ENCODE results near the gene RSPRY1. TPM values are rescaled to one million over a fixed set of nuclear protein-coding genes. Genes with fewer than 3 reads are reported as not detected.

RSPRY1 gene
- total RNA-seq, 2 experiments from 2014 or later = 32.6 to 33.7 TPM

DNA sequence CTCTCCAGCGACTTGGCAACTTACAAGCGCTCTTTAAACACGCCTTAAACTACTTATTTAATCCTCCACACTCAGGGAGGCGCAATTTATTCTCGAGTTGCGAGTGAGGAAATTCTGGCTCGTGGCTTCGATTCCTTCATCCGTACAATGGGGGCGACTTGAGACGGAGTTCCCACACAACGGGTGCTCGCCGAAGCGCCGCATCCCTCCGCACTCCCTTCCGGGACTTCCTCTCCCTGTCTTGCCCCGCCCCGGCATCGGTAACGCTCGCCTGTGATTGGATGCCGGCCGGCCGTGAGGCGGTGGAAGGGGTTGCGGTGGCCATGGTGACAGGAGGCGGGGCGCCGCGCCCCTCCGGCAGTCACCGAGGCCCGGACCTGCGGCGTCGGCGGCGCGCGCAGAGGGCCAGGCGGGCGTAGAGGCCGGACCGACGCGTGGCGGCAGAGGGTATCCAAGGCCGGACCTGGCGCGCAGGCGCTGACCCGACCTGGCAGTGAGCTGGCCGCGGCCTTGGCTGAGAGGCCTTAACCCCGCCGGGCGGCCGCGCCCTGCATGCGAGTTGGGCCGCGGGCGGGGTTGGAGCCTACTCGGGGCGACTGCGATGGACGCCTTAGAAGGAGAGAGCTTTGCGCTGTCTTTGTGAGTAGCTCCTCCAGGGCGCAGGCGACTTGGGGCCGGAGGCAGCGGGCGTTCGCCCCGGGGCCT is 58.8 kb downstream of the RSPRY1 start, which contains the start of gene ARL2BP:
Gene ARL2BP (plus strand): TSS at position 493 of the 705 bp plus-strand sequence. CDS start 109 bp downstream, at position 602.
- Mint-ChIP-seq H3K27me3 (no peaks in the 10 kb centered on the region), H3K36me3 (peaks cover 17% of the 10 kb centered on the region), H3K4me1 (peaks cover 18% of the 10 kb centered on the region), H3K9me3 (ENCODE audit: low read depth) (no peaks in the 10 kb centered on the region), H3K4me3 (peak within 1 kb of the TSS; percentile 85), H3K27ac (peak within 1 kb of the TSS; percentile 90)
- CTCF ChIA-PET = interaction anchor here (0.7 to 2.1 kb wide), 10 partner anchors 9 to 249 kb away, joined by 3 to 10 read pairs (median 5); partner anchors contain the start of gene POLR2C
- DNase-seq (peak; percentile 98), ATAC-seq (peak; percentile 97)

DNA sequence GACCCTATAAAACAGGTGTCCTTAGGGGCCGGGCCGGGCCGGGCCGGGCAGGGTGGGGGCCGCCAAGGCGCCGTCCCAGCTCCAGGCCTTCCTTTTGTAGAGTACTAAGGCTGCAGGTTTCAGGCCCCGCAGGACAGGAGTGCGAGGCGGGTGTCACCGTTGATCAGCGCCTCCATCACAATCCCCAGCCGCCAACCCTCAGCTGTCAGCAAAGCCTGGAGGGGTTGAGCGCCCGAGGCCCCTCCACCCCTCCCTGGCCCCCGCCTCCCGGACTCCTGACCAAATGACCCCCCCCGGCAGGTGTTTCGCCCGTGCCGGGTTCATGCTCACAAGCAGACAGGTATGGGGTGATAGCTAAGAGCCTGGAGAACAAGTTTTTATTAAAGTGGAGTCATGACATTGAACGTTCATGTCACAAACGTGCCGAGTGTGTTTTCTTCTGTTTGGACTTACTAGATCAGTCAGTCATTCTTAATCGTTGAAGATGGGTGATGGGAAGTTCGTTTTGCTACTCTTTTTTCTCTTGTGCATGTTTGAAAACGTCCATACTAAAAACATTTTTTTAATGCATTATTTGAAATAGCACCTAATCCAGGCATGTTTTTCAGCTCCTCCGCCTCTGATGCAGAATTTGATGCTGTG is 59.5 kb downstream of the RSPRY1 start:
- CTCF ChIA-PET = interaction anchor here (0.7 to 2.1 kb wide), 10 partner anchors 10 to 250 kb away, joined by 3 to 10 read pairs (median 5); partner anchors contain the start of genes POLR2C, PSME3IP1 and RSPRY1
- Mint-ChIP-seq H3K4me1 (peaks cover 18% of the 10 kb centered on the region), H3K9me3 (ENCODE audit: low read depth) (no peaks in the 10 kb centered on the region), H3K36me3 (peaks cover 20% of the 10 kb centered on the region), H3K4me3 (peak overlapping the region; percentile 85), H3K27me3 (no peaks in the 10 kb centered on the region), H3K27ac (peak overlapping the region; percentile 44)
- DNase-seq = peak; percentile 51
- ATAC-seq = peak; percentile 30

DNA sequence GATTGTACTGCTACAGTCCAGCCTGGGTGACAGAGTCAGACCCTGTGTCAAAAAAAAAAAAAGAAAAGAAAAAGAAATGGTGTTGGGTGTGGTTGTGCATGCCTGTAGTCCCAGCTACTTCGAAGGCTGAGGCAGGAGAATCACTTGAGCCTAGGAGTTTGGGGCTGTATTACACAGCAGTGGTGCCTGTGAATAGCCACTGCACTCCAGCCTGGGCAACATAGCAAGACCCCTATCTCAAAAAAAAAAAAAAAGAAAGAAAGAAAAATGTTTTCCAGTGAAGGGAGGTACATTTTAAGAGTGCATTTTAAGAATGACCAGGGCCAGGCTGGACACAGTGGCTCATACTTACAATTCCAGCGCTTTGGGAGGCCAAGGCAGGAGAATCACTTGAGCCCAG is 65.2 kb downstream of the RSPRY1 start:
- ATAC-seq (no peak), DNase-seq (no peak)
- no peak overlapping the region for H3K27ac Mint-ChIP-seq
- CTCF ChIA-PET = interaction anchor here (1.0 kb wide), 1 partner anchor 269 kb away, joined by 3 read pairs; no protein-coding TSS in a partner anchor
- peaks cover 5% of the 10 kb centered on the region for H3K9me3 Mint-ChIP-seq (ENCODE audit: low read depth)
- no peaks in the 10 kb centered on the region for H3K27me3 Mint-ChIP-seq
- no peak overlapping the region for H3K4me3 Mint-ChIP-seq
- peaks cover under 1% of the 10 kb centered on the region for H3K4me1 Mint-ChIP-seq
- H3K36me3 Mint-ChIP-seq = peaks cover 38% of the 10 kb centered on the region

DNA sequence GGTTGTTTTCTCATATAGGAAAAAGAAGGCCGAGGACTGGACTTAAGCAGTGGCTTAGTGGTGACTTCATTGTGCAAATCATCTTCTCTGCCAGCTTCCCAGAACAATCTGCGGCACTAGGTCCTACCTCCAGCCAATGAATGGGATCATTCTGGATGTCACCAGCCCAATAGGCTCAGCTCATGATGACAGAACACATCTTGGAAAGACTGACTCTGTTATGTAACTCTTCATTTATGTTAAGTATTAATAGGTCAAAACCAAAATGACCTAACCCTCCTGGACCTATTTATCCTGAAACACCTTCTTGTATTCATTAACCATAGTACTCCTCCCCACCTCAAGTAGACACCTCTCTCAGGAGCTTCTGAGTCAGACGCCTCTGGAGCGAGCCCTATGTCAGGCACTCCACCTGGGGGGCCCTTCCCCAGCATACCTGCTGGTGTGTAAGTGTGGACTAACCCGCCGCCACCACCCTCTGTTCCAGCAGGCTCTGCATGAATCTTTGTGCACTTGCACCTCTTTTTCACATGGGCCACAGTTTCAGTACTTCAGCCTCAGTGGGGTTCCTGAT is 66.1 kb downstream of the RSPRY1 start:
- no peaks in the 10 kb centered on the region for H3K4me1 Mint-ChIP-seq
- H3K9me3 Mint-ChIP-seq (ENCODE audit: low read depth) = peaks cover 5% of the 10 kb centered on the region
- H3K36me3 Mint-ChIP-seq = peaks cover 38% of the 10 kb centered on the region
- H3K27ac Mint-ChIP-seq = no peak overlapping the region
- DNase-seq (peak; percentile 27), ATAC-seq (no peak)
- H3K27me3 Mint-ChIP-seq = no peaks in the 10 kb centered on the region
- no peak overlapping the region for H3K4me3 Mint-ChIP-seq
- CTCF ChIA-PET = no interaction called here

DNA sequence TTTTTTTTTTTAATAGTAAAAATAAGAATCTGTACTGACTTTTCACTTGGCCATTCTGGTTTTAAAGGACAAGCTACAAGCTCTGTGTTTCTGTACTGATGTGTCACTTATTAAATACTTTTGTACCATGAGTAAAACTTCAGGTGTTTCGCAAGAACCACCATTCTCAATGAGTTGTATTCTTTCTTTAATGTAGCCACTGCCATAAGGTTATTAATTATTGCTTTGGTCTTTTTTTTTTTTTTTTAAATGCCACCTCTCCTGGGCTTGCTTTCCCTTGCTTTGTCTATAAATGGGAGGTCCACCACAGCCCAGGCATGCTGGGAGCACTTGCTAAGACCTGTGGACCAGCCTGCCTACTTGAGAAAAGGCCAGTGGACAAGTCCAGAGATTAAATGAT is 67.3 kb downstream of the RSPRY1 start:
- CTCF ChIA-PET = no interaction called here
- Mint-ChIP-seq H3K4me3 (no peak overlapping the region), H3K27me3 (no peaks in the 10 kb centered on the region), H3K9me3 (ENCODE audit: low read depth) (peaks cover 5% of the 10 kb centered on the region), H3K36me3 (peaks cover 36% of the 10 kb centered on the region), H3K4me1 (no peaks in the 10 kb centered on the region), H3K27ac (no peak overlapping the region)
- DNase-seq = no peak
- ATAC-seq = no peak

DNA sequence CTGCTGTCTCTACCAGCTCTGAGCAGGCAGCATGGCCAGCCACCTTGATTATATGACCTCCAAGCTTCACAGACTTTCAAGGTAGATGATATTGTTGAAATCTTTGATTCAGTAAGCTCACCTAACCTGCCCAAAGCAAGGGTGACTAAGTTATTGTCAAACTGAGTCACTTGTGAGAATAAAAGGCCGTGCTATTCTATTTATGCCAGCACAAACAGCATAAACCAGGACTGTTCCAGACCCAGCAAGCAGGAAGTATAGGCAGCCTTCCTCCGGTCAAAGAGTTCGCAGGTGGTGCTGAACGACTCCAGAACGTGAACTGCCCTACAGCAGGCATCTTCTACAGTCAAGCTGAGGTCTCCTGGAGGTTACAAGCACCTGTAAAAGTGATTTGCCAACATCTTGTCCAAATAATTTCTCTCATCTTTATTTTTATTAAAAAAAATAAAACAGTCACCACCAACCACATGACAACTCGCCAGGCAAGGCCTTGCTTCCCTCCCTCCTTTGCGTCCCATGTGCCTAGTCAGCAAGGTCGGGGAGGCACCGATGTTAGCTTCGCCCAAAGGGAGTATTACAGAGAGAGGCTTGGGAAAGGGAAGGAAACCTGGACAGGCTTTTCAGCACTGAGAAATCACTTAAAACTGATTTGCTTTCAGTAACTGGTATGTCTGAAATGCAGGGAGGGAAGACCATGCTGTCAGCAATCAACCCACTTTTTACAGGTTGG is 69.7 kb downstream of the RSPRY1 start:
- peak; percentile 16 for DNase-seq
- no peak overlapping the region for H3K27ac Mint-ChIP-seq
- peaks cover 10% of the 10 kb centered on the region for H3K4me1 Mint-ChIP-seq
- peaks cover 20% of the 10 kb centered on the region for H3K36me3 Mint-ChIP-seq
- H3K27me3 Mint-ChIP-seq = no peaks in the 10 kb centered on the region
- no peak overlapping the region for H3K4me3 Mint-ChIP-seq
- peaks cover 5% of the 10 kb centered on the region for H3K9me3 Mint-ChIP-seq (ENCODE audit: low read depth)
- CTCF ChIA-PET = interaction anchor here (0.9 kb wide), 1 partner anchor 22 kb away, joined by 3 read pairs; no protein-coding TSS in a partner anchor
- ATAC-seq = no peak

DNA sequence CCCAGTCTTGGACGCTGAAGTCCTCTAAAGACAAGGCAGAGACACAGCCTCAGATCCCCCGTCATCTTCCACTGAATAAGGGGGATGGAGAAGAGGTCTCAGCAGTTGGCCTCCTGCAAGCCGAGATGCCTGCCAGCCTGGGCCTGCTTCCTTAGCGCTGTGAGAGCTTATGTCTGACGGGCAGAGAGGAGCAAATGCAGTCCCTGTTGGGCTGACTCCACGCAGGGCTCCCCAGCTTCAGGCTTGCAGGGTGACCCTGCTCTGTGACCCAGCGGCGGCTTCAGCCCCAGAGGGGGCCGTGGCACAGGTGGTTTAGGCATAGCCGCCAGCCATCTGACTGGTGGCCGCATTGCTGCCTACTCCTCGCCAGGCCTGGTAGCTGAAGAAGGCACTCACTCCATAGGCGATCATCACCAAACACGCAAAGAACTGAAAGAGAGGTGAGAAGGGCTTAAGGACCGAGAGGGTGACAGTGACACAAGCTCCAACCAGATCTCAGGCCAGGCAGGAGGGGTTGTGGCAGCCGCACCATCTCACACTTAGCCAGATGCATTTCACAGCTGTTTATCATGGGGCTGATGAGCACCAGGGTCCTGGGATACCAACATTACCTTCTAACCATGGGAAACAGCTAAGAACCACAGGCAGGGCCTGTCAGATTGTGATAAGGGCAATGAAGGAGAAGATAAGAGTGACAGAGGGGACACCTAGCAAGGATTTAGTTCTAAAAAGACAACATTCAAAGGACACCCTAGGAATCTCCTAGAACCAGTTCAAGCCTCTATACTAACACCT is 70.7 kb downstream of the RSPRY1 start:
- ATAC-seq (no peak), DNase-seq (no peak)
- no peak overlapping the region for H3K4me3 Mint-ChIP-seq
- peaks cover 10% of the 10 kb centered on the region for H3K4me1 Mint-ChIP-seq
- H3K27ac Mint-ChIP-seq = no peak overlapping the region
- CTCF ChIA-PET = interaction anchor here (0.5 to 0.9 kb wide), 2 partner anchors 18 to 21 kb away, joined by 3 read pairs; no protein-coding TSS in a partner anchor
- no peaks in the 10 kb centered on the region for H3K27me3 Mint-ChIP-seq
- H3K9me3 Mint-ChIP-seq (ENCODE audit: low read depth) = peaks cover 5% of the 10 kb centered on the region
- H3K36me3 Mint-ChIP-seq = peaks cover 15% of the 10 kb centered on the region

DNA sequence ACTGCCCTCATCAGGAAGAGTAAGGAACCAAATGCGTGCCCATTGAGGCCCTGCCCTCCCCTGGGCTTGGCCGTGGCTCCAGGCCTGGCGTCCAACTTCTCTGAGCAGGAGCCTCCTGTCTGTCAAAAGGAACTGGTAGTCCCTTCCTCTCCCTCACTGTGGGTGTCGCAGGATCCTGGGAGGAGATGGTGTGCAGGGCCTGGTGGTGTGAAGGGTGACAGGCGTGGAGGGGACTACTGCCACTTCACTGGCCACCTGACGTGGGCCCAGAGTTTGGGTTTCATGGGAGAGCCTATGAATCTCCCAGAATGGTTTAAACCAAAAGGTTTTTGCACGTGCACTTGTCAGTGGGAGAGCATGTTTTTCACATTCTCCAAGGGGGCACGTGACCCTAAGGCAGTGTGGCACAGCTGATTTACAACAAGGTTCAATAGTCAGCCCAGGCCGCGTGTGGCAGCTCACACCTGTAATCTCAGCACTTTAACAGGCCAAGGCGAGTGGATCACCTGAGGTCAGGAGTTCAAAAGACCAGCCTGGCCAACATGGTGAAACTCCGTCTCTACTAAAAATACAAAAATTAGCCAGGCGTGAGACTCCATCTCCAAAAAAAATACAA is 71.4 kb downstream of the RSPRY1 start:
- CTCF ChIA-PET = no interaction called here
- no peak for DNase-seq
- H3K9me3 Mint-ChIP-seq (ENCODE audit: low read depth) = peaks cover under 1% of the 10 kb centered on the region

DNA sequence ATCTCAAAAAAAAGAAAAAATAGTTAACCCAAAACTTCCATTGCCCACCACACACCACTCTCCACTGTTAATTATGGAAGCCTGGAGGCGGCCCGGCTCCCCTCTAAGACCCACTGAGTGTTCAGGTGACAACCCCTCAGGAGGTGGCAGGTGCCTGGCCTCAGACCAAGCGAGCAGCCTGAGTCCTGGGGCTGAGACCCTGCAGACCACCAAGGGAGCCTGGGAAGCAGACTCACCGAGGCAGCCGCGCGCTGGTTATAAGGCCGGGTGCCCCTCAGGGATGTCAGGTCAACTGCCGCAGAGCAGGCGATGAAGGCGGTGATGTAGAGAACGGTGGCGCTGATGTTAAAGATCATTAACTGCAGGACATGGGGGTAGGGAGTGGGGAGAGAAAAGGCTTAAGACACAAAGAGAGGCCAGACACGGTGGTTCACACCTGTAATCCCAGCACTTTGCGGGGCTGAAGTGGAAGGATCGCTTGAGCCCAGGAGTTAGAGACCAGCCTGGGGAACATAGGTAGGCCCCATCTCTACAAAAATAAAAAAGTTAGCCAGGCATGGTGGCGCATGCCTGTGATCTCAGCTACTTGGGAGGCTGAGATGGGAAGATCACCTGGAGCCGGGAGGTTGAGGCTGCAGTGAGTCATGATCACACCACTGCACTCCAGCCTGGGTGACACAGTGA is 72.2 kb downstream of the RSPRY1 start:
- ATAC-seq (no peak), DNase-seq (no peak)
- Mint-ChIP-seq H3K27ac (no peak overlapping the region), H3K9me3 (ENCODE audit: low read depth) (no peaks in the 10 kb centered on the region), H3K4me3 (no peak overlapping the region), H3K4me1 (peaks cover 10% of the 10 kb centered on the region), H3K27me3 (no peaks in the 10 kb centered on the region), H3K36me3 (no peaks in the 10 kb centered on the region)
- CTCF ChIA-PET = no interaction called here

More for the DNA sequence above, 71.4 kb downstream of the RSPRY1 start:
- Mint-ChIP-seq H3K27ac (no peak overlapping the region), H3K27me3 (no peaks in the 10 kb centered on the region), H3K36me3 (peaks cover 7% of the 10 kb centered on the region), H3K4me1 (peaks cover 10% of the 10 kb centered on the region), H3K4me3 (no peak overlapping the region)
- no peak for ATAC-seq

DNA sequence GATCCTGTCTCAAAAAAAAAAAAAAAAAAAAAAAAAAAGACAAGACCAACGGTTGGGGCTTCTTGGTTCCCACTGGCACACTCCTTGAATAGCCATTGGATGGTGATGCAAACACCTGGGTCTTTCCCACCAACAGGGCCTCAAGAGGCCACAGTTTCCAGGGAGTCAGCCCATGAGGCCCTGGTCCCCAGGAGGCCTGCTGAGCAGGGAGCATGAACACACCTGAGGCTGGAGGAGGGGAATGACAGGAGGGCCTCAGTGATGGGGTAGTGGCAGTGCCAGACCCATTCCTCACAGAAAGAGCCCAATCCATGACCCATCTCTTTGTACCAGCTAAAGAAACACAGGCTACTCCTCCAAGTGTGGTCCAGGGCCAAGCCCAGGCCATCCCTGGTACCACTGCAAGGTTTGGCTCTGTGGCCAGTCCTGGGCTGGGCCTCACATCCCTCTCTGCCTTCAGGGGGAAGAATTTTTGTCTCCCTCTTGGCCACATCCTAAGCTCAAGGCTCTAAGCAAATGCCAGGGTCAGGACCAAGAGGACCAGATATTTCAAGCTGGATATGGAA is 72.9 kb downstream of the RSPRY1 start:
- no peak for DNase-seq
- Mint-ChIP-seq H3K4me1 (peaks cover 10% of the 10 kb centered on the region), H3K4me3 (no peak overlapping the region), H3K27ac (no peak overlapping the region), H3K27me3 (no peaks in the 10 kb centered on the region), H3K36me3 (no peaks in the 10 kb centered on the region), H3K9me3 (ENCODE audit: low read depth) (no peaks in the 10 kb centered on the region)
- CTCF ChIA-PET = interaction anchor here (0.7 kb wide), 1 partner anchor 443 kb away, joined by 3 read pairs; no protein-coding TSS in a partner anchor
- no peak for ATAC-seq

DNA sequence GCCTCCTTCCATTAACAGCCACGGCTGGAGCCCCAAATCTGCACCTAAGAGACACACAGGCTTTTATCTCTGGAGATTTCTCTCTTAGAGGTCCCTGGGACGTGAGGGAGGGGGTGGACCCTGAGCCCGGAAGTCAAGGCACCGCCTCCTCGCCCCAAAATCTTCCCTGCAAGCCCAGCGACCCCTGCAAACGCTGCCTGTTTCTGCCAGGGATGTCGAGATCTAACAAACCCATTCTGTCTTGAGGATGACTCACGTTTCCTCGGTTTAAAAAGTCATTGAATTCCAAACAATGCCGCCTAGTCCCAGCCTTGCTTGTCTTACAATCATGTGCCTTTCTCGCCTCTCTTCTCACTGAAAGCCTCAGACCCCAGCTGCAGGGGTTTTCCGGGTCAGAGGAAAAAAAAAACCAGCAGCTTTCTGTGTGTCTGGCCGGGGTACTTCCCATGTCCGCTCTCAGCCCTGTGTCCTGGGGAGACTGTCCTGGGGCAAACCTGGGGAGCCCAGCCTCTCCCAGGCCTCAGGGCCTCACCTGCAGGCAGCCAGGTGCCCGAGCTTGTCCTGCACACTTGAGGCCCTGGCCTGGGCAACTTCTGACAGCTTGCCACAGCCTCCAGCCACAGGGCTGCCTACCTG is 74.3 kb downstream of the RSPRY1 start:
- Mint-ChIP-seq H3K9me3 (ENCODE audit: low read depth) (no peaks in the 10 kb centered on the region), H3K27me3 (no peaks in the 10 kb centered on the region), H3K36me3 (no peaks in the 10 kb centered on the region), H3K27ac (peak overlapping the region; percentile 17), H3K4me1 (peaks cover 11% of the 10 kb centered on the region), H3K4me3 (no peak overlapping the region)
- no peak for ATAC-seq
- DNase-seq = no peak
- CTCF ChIA-PET = interaction anchor here (0.6 kb wide), 1 partner anchor 104 kb away, joined by 3 read pairs; no protein-coding TSS in a partner anchor

All from activated CD8-positive, alpha-beta memory T cell treated with anti-CD3 and anti-CD28 coated beads, Interleukin-2, amount 10 ng/mL, durations not matched to agents 7 days and 5 days (primary cell).